Transverse colon (tissue), 4 donors: Measurements from ENCODE around the gene IL16. TPM values are rescaled to one million over a fixed set of nuclear protein-coding genes. Genes with fewer than 3 reads are reported as not detected.

Experiments used
- DNase-seq: peaks from one replicate; pipeline ENCODE4 v3.0.0-alpha.2; 2019
- H3K27ac ChIP-seq, 4 donors: fragments of 200-600 bp; sonication (generic); 2 replicates each; pipeline ENCODE4 v1.5.1; 2016 to 2018; ENCODE audit warnings: inconsistent platforms in 4 of 4
- H3K27me3 ChIP-seq: fragments of 200-600 bp; sonication (generic); 2 replicates; pipeline ENCODE4 v1.5.1; 2017; ENCODE audit warnings: inconsistent platforms
- H3K36me3 ChIP-seq, 4 donors: fragments of 200-600 bp; sonication (generic); 2 replicates each; pipeline ENCODE4 v1.5.1; 2017 to 2019; ENCODE audit warnings: inconsistent platforms in 4 of 4
- H3K4me1 ChIP-seq, 4 donors: fragments of 200-600 bp; sonication (generic); 2 replicates each; pipeline ENCODE4 v1.5.1; 2017 to 2020; ENCODE audit warnings: inconsistent platforms in 4 of 4
- H3K4me3 ChIP-seq, 4 donors: fragments of 200-600 bp; sonication (generic); 1 replicate in 1 of 4; 2 replicates in 3 of 4; pipeline versions ENCODE4 v1.5.1 to v1.6.1; 2017 to 2019; ENCODE audit warnings: inconsistent platforms in 4 of 4
- H3K9me3 ChIP-seq, 2 donors: fragments of 200-600 bp; sonication (generic); 2 replicates each; pipeline ENCODE4 v1.5.1; 2017 to 2019; ENCODE audit warnings: inconsistent platforms in 2 of 2
- EP300 ChIP-seq: sonication (generic); formaldehyde crosslinking; IDR thresholded peaks from one replicate; pipeline ENCODE4 v1.6.1; 2017; ENCODE audit warnings: antibody characterized with exemption, low read depth
- POLR2A ChIP-seq: fragments of 450-650 bp; IDR thresholded peaks from one replicate; pipeline ENCODE4 v1.6.1; 2016; ENCODE audit warnings: antibody characterized with exemption, mild to moderate bottlenecking, moderate library complexity
- POLR2AphosphoS5 ChIP-seq, 3 donors: sonication (generic); formaldehyde crosslinking; IDR thresholded peaks; one replicate each; pipeline ENCODE4 v1.6.1; 2016; ENCODE audit warnings: antibody characterized with exemption in 3 of 3
- WGBS, 2 donors: methylation state at CpG; one replicate each; pipeline ENCODE4 v1.1.5; 2018; ENCODE audit warnings: low coverage in 1 of 2; 5-methylcytosine and 5-hydroxymethylcytosine counted together
- in situ Hi-C, 4 donors: fragments of 200-750 bp; cut with MboI; loops; one replicate each; pipeline versions ENCODE4 v1.15.0 to v1.15.1; 2017; ENCODE audit warnings: low sequenced_read_pairs in 3 of 4, low pct_ligation_motif_present in 1 of 4, low pct_unique_long_range_greater_than_20kb in 1 of 4
- intact Hi-C: fragments of 100-400 bp; cut with DNase I; formaldehyde crosslinking; loops from one replicate; pipeline ENCODE4 v1.15.1; 2023; ENCODE audit warnings: low total_unique reads
- total RNA-seq, 4 donors: library from RNA; depleted of rRNA; stranded (reverse); fragments of >200 nt; gene quantifications; one replicate each; pipeline ENCODE4 v1.1.0, GENCODE V29; 2016
- TF ChIP-seq, protein P1 (sequence below), 5 experiments: fragments of 200-600 bp in 3 of 5; fragments of 450-650 bp in 2 of 5; sonication (generic) in 3 of 5; IDR thresholded peaks; 1 replicate in 2 of 5; 2 replicates in 3 of 5; pipeline ENCODE4 v1.5.1; 2016 to 2017; ENCODE audit warnings: antibody characterized with exemption in 5 of 5, inconsistent platforms in 3 of 5, mild to moderate bottlenecking in 2 of 5, moderate library complexity in 1 of 5

Gene IL16
- total RNA-seq, 4 donors from 2014 or later, result 5.2 to 40.0 (median 22.3) TPM

DNA sequence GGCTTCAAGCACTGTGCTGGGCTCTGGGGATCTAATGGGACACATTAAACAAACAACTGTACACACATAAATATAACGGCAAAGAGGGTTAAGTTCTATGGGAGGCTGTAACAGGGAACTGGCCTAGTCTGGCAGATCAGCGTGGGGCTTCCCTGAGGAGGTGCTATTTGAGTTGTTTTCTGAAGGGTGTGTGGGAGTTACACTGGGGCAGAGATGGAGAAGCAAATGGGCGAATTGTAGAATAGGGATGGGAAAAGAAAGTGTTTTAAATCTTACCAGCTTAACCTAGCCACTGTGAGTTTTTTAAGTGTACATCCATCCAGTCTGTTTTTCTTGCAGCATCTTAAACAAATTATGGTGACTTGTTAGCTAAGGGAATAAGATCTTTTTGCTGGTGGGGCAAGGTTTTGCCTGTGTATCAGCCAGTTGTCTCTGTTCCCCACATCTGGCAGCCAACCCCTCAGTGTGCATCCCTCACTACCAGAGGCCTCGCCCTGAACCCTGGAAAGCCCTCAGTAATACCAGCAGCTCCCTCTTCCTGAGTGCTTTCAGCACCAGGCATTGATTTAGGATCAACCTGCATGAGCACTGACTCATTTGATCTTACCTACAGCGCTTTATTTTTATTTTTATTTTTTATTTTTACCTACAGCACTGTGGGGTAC is 10.9 kb upstream of the IL16 start:
- 60 to 66% methylated on average over 5 of the region's 5 CpGs for WGBS, 2 donors
- in situ Hi-C loops, result no loop called here
- H3K27ac ChIP-seq, result no peak overlapping the region

GRCh38 chr15:81188354-81188753 is 8.3 kb upstream of the IL16 start:
- Histone ChIP-seq H3K27ac (no peak overlapping the region), H3K36me3 (no peaks in the 10 kb centered on the region), H3K4me3 (no peak overlapping the region), H3K27me3 (no peaks in the 10 kb centered on the region), H3K4me1 (peaks cover 0 to 3% (median 0%) of the 10 kb centered on the region in 4 donors), H3K9me3 (no peaks in the 10 kb centered on the region)
- in situ Hi-C loops (no loop called here), intact Hi-C loops (no loop called here)
- DNase-seq, result no peak
- no peak for TF ChIP-seq POLR2AphosphoS5 (IDR thresholded peaks at IDR 0.05)
- no peak for TF ChIP-seq EP300
- WGBS, 2 donors, result 63 to 88% methylated on average over 1 to 8 of the region's 8 CpGs

More for the DNA sequence above, 10.9 kb upstream of the IL16 start:
- TF ChIP-seq, protein P1, sequence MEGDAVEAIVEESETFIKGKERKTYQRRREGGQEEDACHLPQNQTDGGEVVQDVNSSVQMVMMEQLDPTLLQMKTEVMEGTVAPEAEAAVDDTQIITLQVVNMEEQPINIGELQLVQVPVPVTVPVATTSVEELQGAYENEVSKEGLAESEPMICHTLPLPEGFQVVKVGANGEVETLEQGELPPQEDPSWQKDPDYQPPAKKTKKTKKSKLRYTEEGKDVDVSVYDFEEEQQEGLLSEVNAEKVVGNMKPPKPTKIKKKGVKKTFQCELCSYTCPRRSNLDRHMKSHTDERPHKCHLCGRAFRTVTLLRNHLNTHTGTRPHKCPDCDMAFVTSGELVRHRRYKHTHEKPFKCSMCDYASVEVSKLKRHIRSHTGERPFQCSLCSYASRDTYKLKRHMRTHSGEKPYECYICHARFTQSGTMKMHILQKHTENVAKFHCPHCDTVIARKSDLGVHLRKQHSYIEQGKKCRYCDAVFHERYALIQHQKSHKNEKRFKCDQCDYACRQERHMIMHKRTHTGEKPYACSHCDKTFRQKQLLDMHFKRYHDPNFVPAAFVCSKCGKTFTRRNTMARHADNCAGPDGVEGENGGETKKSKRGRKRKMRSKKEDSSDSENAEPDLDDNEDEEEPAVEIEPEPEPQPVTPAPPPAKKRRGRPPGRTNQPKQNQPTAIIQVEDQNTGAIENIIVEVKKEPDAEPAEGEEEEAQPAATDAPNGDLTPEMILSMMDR (IDR thresholded peaks at IDR 0.05), result no peak
- TF ChIP-seq POLR2AphosphoS5 (IDR thresholded peaks at IDR 0.05) (no peak), EP300 (no peak), POLR2A (no peak)
- Histone ChIP-seq H3K4me3 (no peak overlapping the region), H3K9me3 (no peaks in the 10 kb centered on the region), H3K27me3 (no peaks in the 10 kb centered on the region), H3K36me3 (no peaks in the 10 kb centered on the region), H3K4me1 (peaks cover 0 to 9% (median 2%) of the 10 kb centered on the region in 4 donors)
- no peak for DNase-seq
- intact Hi-C loops, result no loop called here

DNA sequence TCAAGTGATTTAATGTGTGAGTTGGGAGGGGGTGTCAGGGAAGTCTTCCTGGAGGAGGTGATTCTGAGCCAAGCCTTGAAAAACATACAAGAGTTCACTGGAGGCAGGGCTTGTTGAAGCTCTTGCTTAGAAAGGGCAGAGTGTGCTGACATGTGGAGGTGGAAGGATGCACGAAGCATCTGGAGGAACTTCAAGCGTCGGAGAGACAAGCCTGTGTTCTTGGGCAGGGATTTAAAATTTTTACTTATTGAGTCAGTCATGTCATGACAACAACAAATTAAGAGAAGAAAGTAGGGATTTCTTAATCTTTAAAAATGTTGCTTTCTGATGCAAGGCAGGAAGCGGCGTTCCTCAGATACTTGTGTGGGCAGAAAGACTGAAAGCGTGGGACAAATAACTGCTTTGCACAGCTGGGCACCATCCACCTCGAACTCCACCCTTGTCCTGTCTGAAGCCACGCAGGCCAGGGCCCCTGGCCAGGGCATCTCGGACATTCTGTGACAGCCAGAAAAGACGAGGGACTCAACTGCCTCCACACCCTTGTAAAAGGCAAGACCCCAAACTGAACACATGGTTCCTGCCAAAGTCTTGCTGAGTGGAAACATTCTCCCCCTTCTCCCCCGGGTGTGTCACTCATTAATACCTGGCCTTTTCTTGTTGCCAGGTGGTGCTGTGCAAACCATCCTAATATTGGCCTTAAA is 6.9 kb upstream of the IL16 start:
- Histone ChIP-seq H3K36me3 (no peaks in the 10 kb centered on the region), H3K4me1 (peaks cover 0 to 3% (median 0%) of the 10 kb centered on the region in 4 donors), H3K4me3 (no peak overlapping the region), H3K27me3 (no peaks in the 10 kb centered on the region), H3K27ac (peak overlapping the region; percentile 46 to 74 (median 58)), H3K9me3 (no peaks in the 10 kb centered on the region)
- in situ Hi-C loops (no loop called here), intact Hi-C loops (no loop called here)
- DNase-seq, result peak; percentile 14
- 50 to 60% methylated on average over 5 to 11 of the region's 11 CpGs for WGBS, 2 donors
- TF ChIP-seq POLR2AphosphoS5 (IDR thresholded peaks at IDR 0.05) (peak in 2 of 3 donors; percentile 20 to 51), EP300 (no peak)

- TF ChIP-seq POLR2AphosphoS5 (IDR thresholded peaks at IDR 0.05) (peak in 1 of 3 donors; percentile 49), EP300 (no peak)
- peaks cover 3% of the 10 kb centered on the region for H3K27me3 ChIP-seq
- WGBS, 2 donors, result 63 to 81% methylated on average over 3 of the region's 3 CpGs
- intact Hi-C loops, result no loop called here
- H3K4me1 ChIP-seq, result peaks cover 0 to 3% (median 0%) of the 10 kb centered on the region in 4 donors
- H3K27ac ChIP-seq, result peak overlapping the region; percentile 34 to 74 (median 58)
- H3K9me3 ChIP-seq, result no peaks in the 10 kb centered on the region
- no peak overlapping the region for H3K4me3 ChIP-seq
- H3K36me3 ChIP-seq, result no peaks in the 10 kb centered on the region
- in situ Hi-C loops, result no loop called here
- DNase-seq, result no peak
These were observed 5.7 kb upstream of the IL16 start for GRCh38 chr15:81190922-81191507.

GRCh38 chr15:81191701-81192100 is 5.0 kb upstream of the IL16 start:
- Histone ChIP-seq H3K4me3 (no peak overlapping the region), H3K27ac (peak overlapping the region in 3 of 4 donors; percentile 35 to 59 (median 37))
- in situ Hi-C loops, result no loop called here

More at GRCh38 chr15:81191701-81192100, 5.0 kb upstream of the IL16 start:
- Histone ChIP-seq H3K4me1 (peaks cover 0 to 3% (median 0%) of the 10 kb centered on the region in 4 donors), H3K9me3 (no peaks in the 10 kb centered on the region), H3K27me3 (peaks cover 3% of the 10 kb centered on the region), H3K36me3 (no peaks in the 10 kb centered on the region)
- WGBS, 2 donors, result 80 to 100% methylated on average over 3 of the region's 3 CpGs
- TF ChIP-seq POLR2AphosphoS5 (IDR thresholded peaks at IDR 0.05), result no peak
- no peak for TF ChIP-seq EP300
- TF ChIP-seq, protein P1 (IDR thresholded peaks at IDR 0.05), result no peak
- no peak for TF ChIP-seq POLR2A
- DNase-seq, result no peak
- intact Hi-C loops, result no loop called here
